Measurements from ENCODE around the gene GPAT2. TPM values are rescaled to one million over a fixed set of nuclear protein-coding genes. Genes with fewer than 3 reads are reported as not detected.
A peak's percentile ranks its signal among the peaks of the same experiment; 100 is the strongest.
"Not testable (repeated sequence)": the region's sequence is repeated elsewhere in the genome, so short reads cannot be mapped to it uniquely, and the experiment has no call there.

GPAT2 gene
- total RNA-seq, 2 donors from 2014 or later = 1.6 to 2.0 TPM

GRCh38 chr2:96065381-96065930, 30.7 kb upstream of the GPAT2 start:
- TF ChIP-seq CTCF (IDR thresholded peaks at IDR 0.05) = no peak
- no peak for TF ChIP-seq POLR2A (IDR thresholded peaks at IDR 0.05)
- no peaks in the 10 kb centered on the region for H3K36me3 ChIP-seq (replicated peaks in 1 of 2; ENCODE audit: insufficient read depth in 1 of 2, low read depth in 2 of 2)
- no peaks in the 10 kb centered on the region for H3K4me1 ChIP-seq
- no peak for DNase-seq
- ATAC-seq = no peak
- no peaks in the 10 kb centered on the region for H3K27me3 ChIP-seq
- 67 to 73% methylated on average over 4 of the region's 4 CpGs for whole genome bisulfite sequencing, 2 donors
- intact Hi-C loops (cut with DNase I) = no loop called here
- H3K4me3 ChIP-seq = no peak overlapping the region
- H3K27ac ChIP-seq = no peak overlapping the region
- no peaks in the 10 kb centered on the region for H3K9me3 ChIP-seq

GRCh38 chr2:96064760-96065159, 30.0 kb upstream of the GPAT2 start:
- DNase-seq; H3K9me3 ChIP-seq; ATAC-seq; H3K4me1 ChIP-seq; intact Hi-C loops (cut with DNase I); H3K36me3 ChIP-seq (replicated peaks in 1 of 2; ENCODE audit: insufficient read depth in 1 of 2, low read depth in 2 of 2); H3K27me3 ChIP-seq; H3K4me3 ChIP-seq; H3K27ac ChIP-seq: not testable (repeated sequence)

GRCh38 chr2:96064047-96064675, 29.4 kb upstream of the GPAT2 start:
- H3K9me3 ChIP-seq; H3K4me1 ChIP-seq; DNase-seq; H3K4me3 ChIP-seq; intact Hi-C loops (cut with DNase I); ATAC-seq; H3K36me3 ChIP-seq (replicated peaks in 1 of 2; ENCODE audit: insufficient read depth in 1 of 2, low read depth in 2 of 2); H3K27me3 ChIP-seq; H3K27ac ChIP-seq: not testable (repeated sequence)
- 74 to 83% methylated on average over 1 to 2 of the region's 3 CpGs for WGBS, 2 donors

DNA sequence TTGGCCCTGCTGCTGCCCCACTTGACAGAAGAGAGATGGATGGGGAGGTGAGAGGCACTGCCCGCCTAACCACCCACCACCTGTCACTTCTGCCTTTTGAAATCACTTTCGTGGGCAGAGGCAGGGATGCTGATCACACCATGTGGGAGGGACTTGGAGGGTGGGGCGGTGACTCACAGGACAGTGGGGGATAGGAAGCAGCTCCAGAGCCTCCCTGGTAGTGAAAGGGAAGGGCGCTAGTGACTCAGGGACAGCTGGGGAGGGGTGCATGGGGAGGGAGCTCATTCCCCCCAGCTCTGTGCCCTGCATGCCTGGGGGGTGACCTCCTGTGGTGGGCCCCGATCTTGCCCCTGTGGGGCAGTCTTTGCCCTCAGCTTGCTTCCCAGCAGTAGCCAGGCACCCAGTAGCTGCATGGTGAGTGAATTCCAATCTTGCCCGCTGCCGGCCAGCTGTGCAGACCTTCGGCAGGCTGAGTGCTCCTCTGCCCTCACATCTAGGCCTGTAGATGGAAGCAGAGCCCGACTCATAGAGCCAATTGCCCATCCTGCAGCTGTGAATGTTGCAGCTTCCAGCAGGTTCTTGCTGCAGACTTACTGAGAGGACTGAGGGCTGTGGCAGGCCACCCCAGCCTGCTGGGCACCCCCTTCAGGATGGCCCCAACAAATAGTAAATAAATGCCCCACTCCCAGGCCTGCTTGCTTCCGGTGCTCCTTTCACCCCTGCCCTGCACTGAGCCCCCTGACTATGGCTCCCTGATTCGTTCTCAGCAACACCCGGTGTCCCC, 28.6 kb upstream of the GPAT2 start:
- H3K27me3 ChIP-seq; H3K4me1 ChIP-seq; H3K4me3 ChIP-seq; H3K27ac ChIP-seq; H3K9me3 ChIP-seq; H3K36me3 ChIP-seq (replicated peaks in 1 of 2; ENCODE audit: insufficient read depth in 1 of 2, low read depth in 2 of 2); intact Hi-C loops (cut with DNase I): not testable (repeated sequence)
- peak; percentile 31 for ATAC-seq
- peak in 2 of 7 experiments; percentile 22 to 27 for TF ChIP-seq CTCF (IDR thresholded peaks at IDR 0.05)
- WGBS, 2 donors = 66 to 68% methylated on average over 8 to 11 of the region's 12 CpGs
- peak in 2 of 4 donors; percentile 21 to 31 for DNase-seq

GRCh38 chr2:96062483-96062882, 27.8 kb upstream of the GPAT2 start:
- intact Hi-C loops (cut with DNase I); H3K4me1 ChIP-seq; H3K27ac ChIP-seq; H3K4me3 ChIP-seq; H3K27me3 ChIP-seq; H3K9me3 ChIP-seq; DNase-seq; H3K36me3 ChIP-seq (replicated peaks in 1 of 2; ENCODE audit: insufficient read depth in 1 of 2, low read depth in 2 of 2); ATAC-seq: not testable (repeated sequence)
- whole genome bisulfite sequencing, 2 donors = 65 to 76% methylated on average over 3 to 5 of the region's 5 CpGs

DNA sequence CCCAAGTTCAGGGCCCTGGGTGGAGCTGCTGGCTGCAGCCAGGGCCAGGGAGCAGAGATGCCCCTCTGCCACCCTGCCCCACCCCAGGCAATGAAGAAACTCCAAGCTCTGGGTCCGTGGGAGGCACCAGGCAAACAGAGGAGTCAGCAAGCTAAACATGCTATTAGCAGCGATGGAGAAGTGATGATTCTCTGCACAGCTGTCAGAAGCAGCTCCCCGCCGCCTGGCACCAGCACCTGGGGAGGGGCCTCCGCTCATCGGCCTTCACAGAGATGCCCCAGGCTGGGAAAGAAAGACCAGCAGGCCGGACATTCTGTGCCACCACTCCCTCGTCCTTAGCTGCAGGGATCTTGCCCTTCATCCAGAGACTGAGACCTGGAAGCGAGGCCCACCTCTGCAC, 27.2 kb upstream of the GPAT2 start:
- H3K27ac ChIP-seq; H3K9me3 ChIP-seq; H3K27me3 ChIP-seq; H3K36me3 ChIP-seq (replicated peaks in 1 of 2; ENCODE audit: insufficient read depth in 1 of 2, low read depth in 2 of 2); H3K4me3 ChIP-seq; DNase-seq; ATAC-seq; intact Hi-C loops (cut with DNase I); H3K4me1 ChIP-seq: not testable (repeated sequence)
- WGBS, 2 donors = 84 to 89% methylated on average over 9 of the region's 9 CpGs

DNA sequence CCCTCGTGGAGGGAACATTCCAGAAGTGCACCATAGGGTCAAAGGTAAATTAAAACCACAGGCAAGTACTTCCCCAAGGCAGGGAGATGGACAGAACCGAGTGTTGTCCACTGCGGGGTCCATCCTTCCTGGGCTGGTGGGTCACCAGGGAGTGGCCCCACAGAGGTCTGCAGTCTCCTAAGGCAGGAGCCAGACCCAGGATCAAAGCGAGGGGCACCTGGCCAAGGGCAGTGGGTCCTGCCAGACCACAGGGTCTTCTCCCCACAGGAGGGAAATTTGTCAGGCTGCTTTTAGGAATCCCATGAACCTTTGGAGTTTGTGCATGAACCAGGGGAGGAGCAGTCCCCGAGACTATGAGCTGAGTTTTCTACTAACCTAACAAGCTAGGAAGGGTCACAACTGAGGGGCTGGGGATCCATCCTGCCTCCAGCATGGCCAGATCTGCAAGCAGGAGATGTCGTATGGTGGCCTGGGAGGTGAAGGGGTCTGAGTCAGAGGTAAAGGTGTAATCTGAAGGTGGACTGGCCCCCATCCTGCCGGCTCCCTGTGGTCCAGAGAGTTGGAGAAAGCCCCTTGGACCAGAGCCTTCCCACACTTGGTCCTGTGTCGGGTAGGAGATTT, 26.6 kb upstream of the GPAT2 start:
- H3K4me1 ChIP-seq; H3K9me3 ChIP-seq; H3K27ac ChIP-seq; H3K4me3 ChIP-seq; ATAC-seq; H3K27me3 ChIP-seq; H3K36me3 ChIP-seq (replicated peaks in 1 of 2; ENCODE audit: insufficient read depth in 1 of 2, low read depth in 2 of 2); DNase-seq; intact Hi-C loops (cut with DNase I): not testable (repeated sequence)
- 79 to 83% methylated on average over 6 to 8 of the region's 8 CpGs for WGBS, 2 donors

DNA sequence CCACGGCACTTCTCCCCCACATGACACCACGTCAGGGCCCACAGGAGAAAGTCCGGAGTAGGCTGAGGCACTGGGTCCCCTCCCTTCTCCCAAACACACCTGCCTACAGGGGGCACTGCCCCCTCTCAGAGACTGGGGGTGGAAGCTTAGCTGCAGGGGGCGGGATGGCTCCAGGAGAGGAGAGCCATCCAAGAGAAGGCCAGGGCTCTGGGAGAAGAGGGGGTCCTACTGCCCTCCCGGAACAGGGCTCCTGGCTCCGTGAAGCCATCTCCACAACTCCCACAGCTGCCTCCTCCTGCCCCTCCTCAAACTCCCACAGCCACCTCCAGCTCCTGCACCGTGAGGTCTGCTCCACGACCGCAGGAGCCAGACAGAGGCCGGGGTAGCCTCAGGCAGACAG, 25.6 kb upstream of the GPAT2 start:
- intact Hi-C loops (cut with DNase I); H3K27ac ChIP-seq; DNase-seq; H3K36me3 ChIP-seq (replicated peaks in 1 of 2; ENCODE audit: insufficient read depth in 1 of 2, low read depth in 2 of 2); H3K27me3 ChIP-seq; H3K4me1 ChIP-seq; H3K9me3 ChIP-seq; H3K4me3 ChIP-seq; ATAC-seq: not testable (repeated sequence)
- 57 to 82% methylated on average over 3 to 7 of the region's 10 CpGs for WGBS, 2 donors

GRCh38 chr2:96059443-96059842, 24.7 kb upstream of the GPAT2 start:
- H3K27me3 ChIP-seq; H3K4me1 ChIP-seq; H3K9me3 ChIP-seq; H3K36me3 ChIP-seq (replicated peaks in 1 of 2; ENCODE audit: insufficient read depth in 1 of 2, low read depth in 2 of 2); H3K4me3 ChIP-seq; DNase-seq; H3K27ac ChIP-seq; intact Hi-C loops (cut with DNase I); ATAC-seq: not testable (repeated sequence)
- WGBS, 2 donors = no CpG with 5 or more reads among the region's 6 CpGs
